NOMO-1 treated with dmso at 0.1 percent for 144 hours (cell line): ENCODE data around the gene EIF2S3.

ENCODE experiments used
- DNase-seq: peaks from one replicate; lab custom pipeline; 2025; ENCODE audit not compliant: unreplicated experiment; lab: John Stamatoyannopoulos, UW

Gene EIF2S3

GRCh38 chrX:24125028-24125612 lies 70.4 kb downstream of the EIF2S3 start:
- DNase-seq: no peak
